DND-41 (cell line): ENCODE data around the gene GRAMD2B.
"Not testable (repeated sequence)": the region's sequence is repeated elsewhere in the genome, so short reads cannot be mapped to it uniquely, and the experiment has no call there.

ENCODE experiments used
- ATAC-seq: fragments of 200-7000 bp; cut with Tn5 transposase; 3 replicates; pipeline ENCODE4 v1.9.1; 2021; ENCODE audit warnings: low read depth; ENCODE audit not compliant: insufficient read depth
- DNase-seq: peaks from one replicate; pipeline ENCODE4 v3.0.0-alpha.2; 2020
- H2AFZ ChIP-seq: 2 replicates; pipeline ENCODE4 v1.6.0; 2012; ENCODE audit warnings: low read depth, low read length
- H3K27ac ChIP-seq: 2 replicates; pipeline ENCODE4 v1.5.1; 2012; ENCODE audit warnings: low read length, inconsistent platforms
- H3K27me3 ChIP-seq: fragments of 200-600 bp; sonication (generic); 2 replicates; pipeline ENCODE4 v1.6.0; 2012; ENCODE audit warnings: low read length, mild to moderate bottlenecking, inconsistent platforms; ENCODE audit not compliant: insufficient read depth, poor library complexity
- H3K36me3 ChIP-seq: 2 replicates; pipeline ENCODE4 v1.5.1; 2012; ENCODE audit warnings: low read length, inconsistent platforms; ENCODE audit not compliant: insufficient read depth
- H3K4me1 ChIP-seq: 2 replicates; pipeline ENCODE4 v1.5.1; 2012; ENCODE audit warnings: mild to moderate bottlenecking, low read length; ENCODE audit not compliant: insufficient read depth
- H3K4me2 ChIP-seq: 2 replicates; pipeline ENCODE4 v1.6.0; 2012; ENCODE audit warnings: mild to moderate bottlenecking, moderate library complexity, low read length, inconsistent platforms; ENCODE audit not compliant: insufficient read depth
- H3K4me3 ChIP-seq, 2 experiments: fragments of 200-600 bp in 1 of 2; shearing (Covaris generic) in 1 of 2; 2 replicates each; pipeline ENCODE4 v1.5.1; 2012 to 2016; ENCODE audit warnings: inconsistent platforms in 2 of 2, low read length in 2 of 2, mild to moderate bottlenecking in 2 of 2, low read depth in 1 of 2, moderate library complexity in 1 of 2
- H3K79me2 ChIP-seq: 2 replicates; pipeline ENCODE4 v1.6.0; 2012; ENCODE audit warnings: low read length, inconsistent platforms; ENCODE audit not compliant: insufficient read depth
- H3K9ac ChIP-seq: 2 replicates; pipeline ENCODE4 v1.6.0; 2012; ENCODE audit warnings: low read depth, mild to moderate bottlenecking, inconsistent platforms, low read length, moderate library complexity
- H3K9me3 ChIP-seq: 2 replicates; pipeline ENCODE4 v1.5.1; 2012; ENCODE audit warnings: low read length, moderate library complexity, mild to moderate bottlenecking, inconsistent platforms; ENCODE audit not compliant: insufficient read depth, severe bottlenecking
- H4K20me1 ChIP-seq: 2 replicates; pipeline ENCODE4 v1.6.0; 2012; ENCODE audit warnings: low read length; ENCODE audit not compliant: insufficient read depth
- CTCF ChIP-seq: IDR thresholded peaks from 2 replicates; pipeline ENCODE4 v1.5.1; 2012; ENCODE audit warnings: borderline replicate concordance, low read length, moderate library complexity, mild to moderate bottlenecking; ENCODE audit not compliant: poor library complexity, severe bottlenecking; ENCODE audit errors: extremely low read depth
- EZH2 ChIP-seq: IDR thresholded peaks from 3 replicates; pipeline ENCODE4 v1.6.1; 2012; ENCODE audit warnings: borderline replicate concordance, low read depth, mild to moderate bottlenecking, moderate library complexity, low read length, inconsistent platforms; ENCODE audit not compliant: severe bottlenecking

Gene GRAMD2B

DNA sequence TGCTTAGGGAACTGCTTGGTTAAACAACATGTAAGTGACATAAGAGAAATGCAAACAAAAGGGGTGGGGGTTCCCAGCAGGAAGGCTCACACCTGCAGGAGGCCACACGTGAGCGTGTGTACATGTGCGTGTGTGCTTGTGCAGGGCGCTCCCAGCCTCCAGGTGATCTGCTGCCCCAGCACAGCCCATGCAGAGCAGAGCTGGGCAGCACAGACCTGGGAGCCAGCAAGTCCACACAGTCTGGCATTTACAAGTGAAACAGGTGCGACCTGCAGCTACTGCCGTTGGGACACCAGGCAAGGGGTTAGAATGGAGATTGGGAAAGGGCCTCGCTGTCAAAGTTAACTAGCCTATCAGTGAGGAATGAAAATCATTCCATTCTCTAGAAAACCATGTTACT, 41.8 kb downstream of the GRAMD2B start:
- no peak for TF ChIP-seq EZH2
- TF ChIP-seq CTCF, result no peak
- Histone ChIP-seq H3K4me2 (no peak overlapping the region), H3K4me1 (no peaks in the 10 kb centered on the region), H3K9ac (no peak overlapping the region), H4K20me1 (no peaks in the 10 kb centered on the region), H3K27me3 (no peaks in the 10 kb centered on the region), H3K36me3 (no peaks in the 10 kb centered on the region; the same call in 1 of the 2 replicates), H3K9me3 (no peaks in the 10 kb centered on the region), H3K27ac (no peak overlapping the region), H3K4me3 (no peak overlapping the region), H2AFZ (no peak overlapping the region), H3K79me2 (no peaks in the 10 kb centered on the region)
- ATAC-seq (no peak), DNase-seq (no peak)

DNA sequence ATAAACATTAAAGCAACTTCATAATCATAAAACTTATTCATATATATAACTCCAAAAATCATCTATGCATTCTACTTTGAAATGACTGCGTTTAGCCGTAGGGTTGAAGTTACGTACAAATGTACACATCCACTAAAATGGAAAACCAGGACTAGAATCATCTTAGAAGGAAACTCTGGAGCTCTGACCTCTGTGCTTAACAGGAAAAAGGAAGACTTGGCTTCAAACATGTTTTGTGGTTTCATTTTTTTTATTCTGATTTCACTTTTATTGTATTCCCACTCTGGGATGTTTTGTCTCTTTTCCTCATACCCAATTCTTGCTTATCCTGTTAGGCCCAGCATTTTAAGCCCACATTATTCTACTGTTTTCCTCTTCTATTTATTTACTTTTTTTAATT, 44.9 kb downstream of the GRAMD2B start:
- ATAC-seq (no peak), DNase-seq (no peak)
- Histone ChIP-seq H3K79me2 (no peaks in the 10 kb centered on the region), H3K4me3 (no peak overlapping the region), H3K4me2 (no peak overlapping the region), H2AFZ (no peak overlapping the region), H3K4me1 (no peaks in the 10 kb centered on the region), H4K20me1 (no peaks in the 10 kb centered on the region), H3K9ac (no peak overlapping the region), H3K27ac (no peak overlapping the region), H3K36me3 (no peaks in the 10 kb centered on the region; the same call in 1 of the 2 replicates), H3K27me3 (no peaks in the 10 kb centered on the region), H3K9me3 (no peaks in the 10 kb centered on the region)
- TF ChIP-seq CTCF (no peak), EZH2 (no peak)

- H3K79me2 ChIP-seq, result no peaks in the 10 kb centered on the region
- no peak for TF ChIP-seq CTCF
- TF ChIP-seq EZH2, result no peak
- H3K27me3 ChIP-seq, result no peaks in the 10 kb centered on the region
- H3K4me1 ChIP-seq, result no peaks in the 10 kb centered on the region
- no peaks in the 10 kb centered on the region for H4K20me1 ChIP-seq
- H2AFZ ChIP-seq, result no peak overlapping the region
- no peak overlapping the region for H3K9ac ChIP-seq
- no peak overlapping the region for H3K27ac ChIP-seq
- H3K9me3 ChIP-seq, result no peaks in the 10 kb centered on the region
- no peaks in the 10 kb centered on the region; the same call in 1 of the 2 replicates for H3K36me3 ChIP-seq
- ATAC-seq, result no peak
- no peak for DNase-seq
- no peak overlapping the region for H3K4me3 ChIP-seq
- H3K4me2 ChIP-seq, result no peak overlapping the region
These were observed 46.5 kb downstream of the GRAMD2B start for GRCh38 chr5:126469536-126470316.

DNA sequence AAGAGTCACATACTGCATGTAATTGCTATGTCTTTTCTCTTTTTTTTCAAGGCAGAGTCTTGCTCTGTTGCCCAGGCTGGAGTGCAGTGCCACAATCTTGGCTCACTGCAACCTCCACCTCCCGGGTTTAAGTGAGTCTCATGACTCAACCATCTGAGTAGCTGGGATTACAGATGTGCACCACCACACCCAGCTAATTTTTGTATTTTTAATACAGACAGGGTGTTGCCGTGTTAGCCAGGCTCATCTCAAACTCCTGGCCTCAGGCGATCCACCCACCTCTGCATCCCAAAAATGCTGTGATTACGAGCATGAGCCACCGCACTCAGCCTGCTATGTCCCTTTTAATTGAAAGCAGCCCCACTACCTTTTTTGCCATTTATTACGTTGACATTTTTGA, 47.3 kb downstream of the GRAMD2B start:
- H3K4me1 ChIP-seq, H3K9ac ChIP-seq, DNase-seq, H2AFZ ChIP-seq, H3K27me3 ChIP-seq, H3K4me2 ChIP-seq, H3K9me3 ChIP-seq, ATAC-seq, H3K36me3 ChIP-seq, H4K20me1 ChIP-seq, H3K27ac ChIP-seq, H3K79me2 ChIP-seq, H3K4me3 ChIP-seq: not testable (repeated sequence)
